HG03432 (cell line): ENCODE data around the gene SLMAP.

Experiments
- ATAC-seq: cut with Tn5 transposase; IDR thresholded peaks from one replicate; pipeline ENCODE4 v1.9.1; 2021; ENCODE audit warnings: mild to moderate bottlenecking, moderate library complexity; ENCODE audit not compliant: unreplicated experiment

SLMAP gene

DNA sequence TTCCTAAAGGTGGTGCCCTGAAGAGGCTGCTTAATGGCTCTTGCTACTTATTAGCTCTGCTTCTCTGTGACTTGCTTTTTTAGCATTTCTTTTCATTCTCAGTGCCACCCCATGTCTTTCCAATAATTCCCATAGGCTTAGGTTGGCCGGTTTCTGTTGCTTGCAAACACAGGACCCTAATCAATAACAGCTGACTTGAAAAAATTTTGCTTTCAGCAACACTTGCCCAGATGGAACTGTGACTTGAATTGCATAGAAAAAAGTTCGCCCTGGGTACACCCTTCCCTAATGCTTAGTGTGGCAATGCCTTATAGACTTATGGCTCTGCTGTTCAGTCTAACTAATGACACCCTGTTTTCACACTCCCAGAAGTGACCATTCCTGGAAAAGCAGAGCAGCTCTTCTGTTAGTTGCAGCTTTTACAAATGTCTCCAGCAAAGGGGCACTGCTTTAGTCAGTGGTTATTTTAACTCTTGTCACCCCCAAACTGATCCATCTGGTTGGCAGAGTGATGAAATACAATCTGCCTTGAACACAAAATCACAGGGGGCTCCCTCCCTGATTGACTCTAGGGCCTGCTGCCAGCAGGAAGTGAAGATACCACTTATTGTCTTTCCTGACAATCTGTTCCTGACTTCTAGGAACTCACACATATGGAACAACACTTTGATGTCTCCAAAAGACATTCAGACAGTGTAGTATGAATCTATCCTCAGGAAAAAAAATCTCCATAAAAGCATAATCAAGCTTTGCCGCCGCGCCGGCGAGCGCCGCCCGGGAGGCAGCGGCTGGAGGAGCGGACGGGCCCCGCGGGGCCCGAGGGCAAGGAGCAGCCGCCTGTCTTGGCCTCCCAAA lies 9.7 kb upstream of the SLMAP start:
- no peak for ATAC-seq

DNA sequence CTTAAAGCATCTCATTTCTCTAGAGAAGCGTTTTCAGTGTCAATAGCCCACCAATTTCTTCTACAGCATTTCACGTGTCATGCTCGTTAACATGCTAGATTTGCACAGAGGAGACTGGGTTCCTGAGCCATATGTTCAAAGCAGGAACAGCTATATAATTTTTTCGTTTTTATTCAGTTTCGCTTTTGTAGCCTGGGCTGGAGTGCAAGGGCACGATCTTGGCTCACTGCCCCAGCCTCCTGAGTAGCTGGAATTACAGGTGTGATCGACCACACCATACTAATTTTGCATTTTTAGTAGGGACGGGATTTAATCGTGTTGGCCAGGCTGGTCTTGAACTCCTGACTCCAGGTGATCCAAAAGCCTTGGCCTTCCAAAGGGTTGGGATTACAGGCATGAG lies 6.6 kb upstream of the SLMAP start:
- no peak for ATAC-seq

DNA sequence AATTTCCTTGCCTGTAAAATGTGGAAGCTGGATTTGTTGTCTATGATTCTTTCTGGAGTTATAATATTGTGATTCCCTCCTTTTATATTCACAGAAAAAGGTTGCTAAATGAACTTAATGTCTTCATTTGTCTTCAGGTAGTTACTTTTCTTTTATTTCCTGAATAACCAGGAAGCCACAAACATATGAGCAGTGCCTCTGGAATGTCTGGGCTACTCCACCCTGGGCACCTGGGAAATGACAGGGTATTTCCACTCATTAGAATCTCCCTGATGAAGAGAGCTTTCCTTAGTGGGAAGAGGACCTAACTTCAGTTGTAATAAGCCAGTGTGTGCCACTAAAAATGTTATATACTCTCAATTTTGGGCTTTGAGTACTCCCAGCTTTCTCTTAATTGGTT lies 3.8 kb upstream of the SLMAP start:
- ATAC-seq, result no peak

DNA sequence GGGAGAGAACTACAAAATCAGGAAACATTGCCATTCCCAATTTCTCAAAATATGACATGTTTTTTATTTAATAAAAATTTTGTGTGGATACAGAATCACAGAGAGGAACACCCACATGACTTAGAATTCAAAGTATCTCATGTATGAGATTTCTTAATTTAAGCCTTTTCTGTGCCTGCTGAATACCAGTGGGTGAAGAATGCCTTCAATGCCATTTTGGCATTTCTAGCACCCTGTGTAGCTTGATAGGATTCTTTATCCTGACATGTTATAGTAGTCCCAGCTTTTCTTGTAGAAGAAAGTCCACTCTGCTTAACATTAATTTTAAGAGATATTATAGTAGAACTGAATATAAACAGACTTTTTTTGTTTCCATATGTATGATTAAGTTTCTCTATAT lies 3.1 kb upstream of the SLMAP start:
- ATAC-seq, result no peak

DNA sequence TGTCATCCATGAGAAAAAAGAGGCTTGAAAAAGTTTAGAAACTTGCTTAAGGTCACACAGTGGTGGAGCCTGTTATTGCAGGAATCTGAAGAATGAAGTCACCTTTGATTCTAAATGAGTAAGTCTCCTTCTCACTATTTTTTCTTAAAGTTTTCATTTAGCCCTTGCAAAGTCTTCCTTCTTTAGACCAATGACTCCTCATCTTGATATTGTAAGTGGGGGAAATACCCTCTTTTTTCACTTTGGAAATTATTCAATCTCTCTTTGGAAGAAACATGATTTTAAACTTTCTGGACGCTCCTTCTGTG lies 787 bp upstream of the SLMAP start:
- ATAC-seq, result no peak

DNA sequence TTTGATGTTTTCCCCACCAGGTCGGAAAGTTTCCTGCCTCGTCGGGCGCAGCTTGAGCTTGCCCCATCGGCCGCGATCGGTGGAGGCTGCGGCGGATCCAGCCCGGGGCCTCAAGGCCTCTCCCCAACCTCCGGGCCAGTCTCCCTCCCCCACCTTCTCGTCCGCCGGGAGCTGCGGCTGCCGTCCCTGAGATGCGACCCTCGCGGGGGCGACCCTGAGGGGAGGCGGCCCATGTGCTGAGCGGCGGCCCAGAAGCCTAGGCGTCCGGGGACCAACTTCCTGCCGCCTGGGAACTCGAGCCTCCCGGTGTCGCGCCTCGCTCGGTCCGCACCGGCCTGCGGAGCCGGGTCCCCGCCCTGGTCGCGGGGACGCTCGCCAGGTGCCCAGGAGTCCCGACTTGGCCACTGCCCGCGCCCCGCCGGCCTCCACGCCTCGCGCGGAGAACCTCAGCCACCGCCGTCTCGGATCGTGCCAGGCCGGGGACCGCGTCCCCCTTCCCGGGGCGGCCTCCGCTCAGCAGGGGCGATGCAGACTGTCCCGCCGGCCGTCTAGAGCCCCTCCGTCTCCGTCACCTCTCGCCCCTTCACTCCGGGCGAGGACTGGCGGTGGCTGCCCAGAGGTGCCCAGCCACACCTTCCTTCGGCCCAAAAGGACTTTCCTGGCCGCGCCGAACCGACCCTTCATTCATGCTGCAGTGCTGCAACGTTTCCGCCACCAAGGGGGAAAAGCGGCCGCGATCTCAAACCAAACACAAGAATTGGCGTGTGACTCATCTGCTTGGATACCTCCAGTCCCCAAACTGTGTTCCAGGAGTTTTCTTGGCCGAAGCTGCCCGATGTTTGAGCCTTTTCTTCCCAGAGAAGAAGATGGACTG lies 656 bp downstream of the SLMAP start:
- ATAC-seq, result peak; percentile 27

DNA sequence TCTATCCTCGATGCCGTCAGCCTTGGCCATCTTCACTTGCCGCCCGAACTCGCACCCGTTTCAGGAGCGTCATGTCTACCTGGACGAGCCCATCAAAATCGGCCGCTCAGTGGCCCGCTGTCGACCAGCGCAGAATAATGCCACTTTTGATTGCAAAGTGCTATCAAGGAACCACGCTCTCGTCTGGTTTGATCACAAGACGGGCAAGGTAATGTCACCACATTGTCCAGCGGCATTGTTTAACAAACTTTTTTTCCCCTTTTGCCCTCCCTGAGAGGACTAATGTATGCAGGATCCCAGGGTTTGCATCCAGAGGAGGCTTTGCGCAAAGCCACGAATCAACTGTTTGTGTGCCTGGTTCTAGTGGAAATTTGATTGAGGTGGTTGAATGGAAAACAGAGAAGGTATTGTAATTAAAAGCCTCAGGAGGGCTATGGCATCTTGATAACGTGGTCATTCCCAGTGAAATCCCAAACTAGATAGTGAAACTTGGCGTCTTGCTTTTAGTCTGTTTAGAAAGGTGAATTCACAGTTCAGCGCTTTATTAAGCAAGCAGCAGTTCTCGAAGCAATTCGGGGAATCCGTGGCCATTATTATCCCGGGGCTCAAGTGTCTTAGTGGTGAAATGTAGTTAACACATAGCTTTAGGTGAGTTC lies 1.7 kb downstream of the SLMAP start:
- no peak for ATAC-seq

DNA sequence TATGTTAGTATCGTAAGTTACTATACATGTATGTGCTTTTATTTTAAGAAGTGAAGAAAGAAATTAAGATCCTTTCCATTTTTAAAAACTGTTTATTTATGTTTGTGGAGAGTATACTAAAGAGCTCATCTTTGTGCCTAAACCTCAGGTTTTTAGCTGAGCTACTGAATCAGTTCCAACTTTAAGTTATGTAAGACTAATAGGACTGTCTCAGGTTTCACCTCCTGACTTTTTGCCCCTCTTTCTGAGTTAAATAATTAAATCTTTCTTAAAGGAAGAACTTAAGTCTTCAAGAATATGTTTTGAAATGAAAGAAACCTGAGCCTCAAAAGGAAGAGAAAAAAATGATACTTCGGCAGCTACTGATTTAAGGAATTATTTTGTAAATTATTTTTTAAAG lies 2.6 kb downstream of the SLMAP start:
- ATAC-seq, result no peak

DNA sequence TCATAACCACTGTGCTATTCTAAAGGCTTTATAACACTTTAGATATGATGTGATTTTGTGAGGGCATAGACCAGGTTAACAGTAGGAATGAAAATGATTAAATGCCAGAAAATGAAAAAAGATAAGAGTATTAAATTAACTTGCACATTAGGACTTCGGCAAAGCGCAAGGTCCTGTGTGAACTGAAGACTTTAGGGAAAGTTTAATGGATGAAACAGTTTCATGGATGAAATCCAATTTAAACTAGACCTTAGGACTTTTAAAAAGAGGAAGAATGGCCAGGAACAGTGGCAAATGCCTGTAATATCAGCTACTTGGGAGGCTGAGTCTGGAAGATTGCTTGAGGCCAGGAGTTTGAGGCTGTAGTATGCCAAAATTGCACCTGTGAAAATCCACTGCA lies 8.7 kb downstream of the SLMAP start:
- no peak for ATAC-seq

DNA sequence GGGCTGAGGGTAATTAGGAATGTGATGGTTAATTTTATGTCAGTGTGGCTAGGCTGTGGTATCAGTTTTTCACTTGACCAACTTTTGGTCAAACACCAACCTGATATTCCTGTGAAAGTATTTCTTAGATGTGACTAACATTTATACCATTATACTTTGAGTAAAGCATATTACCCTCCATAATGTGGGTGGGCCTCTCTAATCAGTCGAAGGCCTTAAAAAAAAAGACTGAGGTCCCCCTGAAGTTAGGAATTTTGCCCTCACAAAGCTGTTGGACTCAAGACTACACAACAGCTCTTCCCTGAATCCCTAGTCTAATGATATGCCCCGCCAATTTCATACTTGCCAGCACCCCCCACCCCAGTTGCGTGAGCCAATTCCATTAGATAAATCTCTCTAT lies 12.5 kb downstream of the SLMAP start:
- ATAC-seq, result no peak

DNA sequence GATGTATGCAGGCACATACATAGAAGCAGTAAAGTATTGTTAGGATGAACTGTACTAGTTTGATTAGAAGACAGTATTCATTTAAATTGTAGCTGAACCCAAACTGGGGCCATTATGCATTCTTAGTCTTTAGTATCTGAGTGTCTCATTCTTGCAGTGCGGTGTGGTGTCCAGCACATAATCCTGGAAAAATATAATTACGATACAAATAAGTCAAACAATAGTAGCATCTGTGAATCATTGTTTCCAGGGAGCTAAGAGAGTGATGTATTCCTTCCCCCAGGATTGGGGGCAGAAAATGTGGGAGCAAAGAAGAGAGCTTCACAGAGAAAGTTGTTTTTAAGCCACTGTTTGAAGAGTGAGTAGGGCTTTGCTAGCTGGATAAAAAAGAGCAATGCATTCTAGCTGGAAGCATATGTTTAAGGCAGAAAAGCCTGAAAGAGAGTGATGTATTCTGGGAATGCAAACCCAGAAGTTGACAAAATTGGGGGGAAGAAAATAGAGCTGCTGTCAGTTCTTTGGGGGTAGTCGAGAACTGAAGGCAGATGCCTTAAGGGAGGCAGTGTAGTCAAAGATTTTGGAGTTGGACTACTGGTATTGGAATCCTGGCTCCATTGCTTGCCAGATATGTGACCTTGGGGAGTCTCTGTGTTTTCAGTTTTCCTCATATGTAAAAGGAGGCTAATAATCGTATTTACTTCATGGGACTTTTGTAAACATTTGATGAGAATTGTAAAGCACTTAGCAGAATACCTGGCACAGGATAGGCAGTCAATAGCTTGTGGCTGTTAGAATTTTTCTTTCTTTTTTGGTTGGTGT lies 14.1 kb downstream of the SLMAP start:
- no peak for ATAC-seq

DNA sequence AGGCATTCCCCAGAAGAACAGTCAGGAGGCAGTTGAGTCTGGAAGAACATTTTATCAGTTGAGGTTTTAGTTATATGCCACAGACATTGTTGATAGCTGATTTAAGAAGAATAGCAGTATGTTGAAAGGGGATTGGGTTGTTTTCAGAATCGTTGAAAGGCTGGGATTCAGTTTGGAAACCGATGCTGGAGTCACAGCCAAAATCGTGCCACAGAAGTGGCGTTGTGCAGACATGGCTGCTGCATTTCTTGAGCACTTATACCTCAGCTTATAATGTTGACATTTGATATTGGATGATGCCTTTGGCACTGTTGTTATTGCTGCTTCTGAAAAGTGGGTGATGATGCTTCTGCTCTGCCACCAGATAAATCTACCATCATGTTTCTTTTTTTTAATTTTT lies 16.1 kb downstream of the SLMAP start:
- ATAC-seq, result no peak

DNA sequence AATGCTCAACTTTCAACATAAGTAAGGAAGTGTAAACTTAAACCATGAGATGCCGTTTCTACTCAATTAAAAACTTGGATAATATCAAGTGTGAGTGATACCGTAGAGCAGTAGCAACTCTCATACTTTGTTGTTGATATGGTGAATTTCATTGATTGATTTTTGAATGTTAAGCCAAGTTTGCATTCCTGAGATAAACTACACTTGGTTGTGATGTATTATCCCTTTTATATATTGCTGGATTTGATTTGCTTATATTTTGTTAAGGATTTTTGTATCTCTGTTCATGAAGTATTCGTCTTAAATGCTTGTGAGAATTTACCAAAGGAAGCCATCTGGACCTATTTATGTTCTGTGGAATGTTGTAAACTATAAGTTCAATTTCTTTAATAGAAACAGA lies 21.7 kb downstream of the SLMAP start:
- ATAC-seq, result no peak

DNA sequence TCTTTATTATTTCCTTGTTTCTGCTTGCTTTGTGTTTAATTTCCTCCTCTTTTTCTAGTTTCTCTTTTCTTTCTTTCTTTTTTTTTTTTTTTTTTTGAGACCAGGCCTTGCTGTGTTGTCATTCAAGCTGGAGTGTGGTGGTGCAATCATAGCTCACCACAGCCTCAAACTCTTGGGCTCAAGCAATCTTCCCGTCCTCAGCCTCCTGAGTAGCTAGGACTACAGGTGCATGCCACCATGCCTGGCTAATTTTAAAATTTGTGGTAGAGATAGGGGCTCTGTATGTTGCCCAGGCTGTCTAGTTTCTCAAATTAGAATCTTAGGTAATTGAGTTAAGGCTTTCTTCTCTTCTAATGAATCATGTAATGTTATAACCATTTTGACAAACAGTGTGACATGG lies 22.4 kb downstream of the SLMAP start:
- no peak for ATAC-seq

DNA sequence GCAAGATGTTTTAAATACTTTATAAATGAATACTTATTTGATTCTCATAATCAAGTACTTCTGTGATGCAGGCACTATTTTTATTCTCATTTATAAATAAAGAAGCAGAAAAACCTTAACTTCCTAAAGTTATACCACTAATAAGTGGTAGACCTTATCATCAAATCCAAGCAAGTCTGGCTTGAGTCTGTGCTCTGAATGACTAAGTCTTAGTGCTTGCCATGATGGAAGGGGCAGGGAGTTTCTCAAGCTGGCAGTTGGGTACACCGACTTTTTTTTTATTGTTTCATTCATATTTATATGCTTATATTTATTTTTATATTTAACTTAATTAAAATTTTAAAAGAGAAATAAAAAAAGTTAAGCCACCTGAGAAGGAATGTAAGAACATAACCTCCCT lies 23.6 kb downstream of the SLMAP start:
- no peak for ATAC-seq

DNA sequence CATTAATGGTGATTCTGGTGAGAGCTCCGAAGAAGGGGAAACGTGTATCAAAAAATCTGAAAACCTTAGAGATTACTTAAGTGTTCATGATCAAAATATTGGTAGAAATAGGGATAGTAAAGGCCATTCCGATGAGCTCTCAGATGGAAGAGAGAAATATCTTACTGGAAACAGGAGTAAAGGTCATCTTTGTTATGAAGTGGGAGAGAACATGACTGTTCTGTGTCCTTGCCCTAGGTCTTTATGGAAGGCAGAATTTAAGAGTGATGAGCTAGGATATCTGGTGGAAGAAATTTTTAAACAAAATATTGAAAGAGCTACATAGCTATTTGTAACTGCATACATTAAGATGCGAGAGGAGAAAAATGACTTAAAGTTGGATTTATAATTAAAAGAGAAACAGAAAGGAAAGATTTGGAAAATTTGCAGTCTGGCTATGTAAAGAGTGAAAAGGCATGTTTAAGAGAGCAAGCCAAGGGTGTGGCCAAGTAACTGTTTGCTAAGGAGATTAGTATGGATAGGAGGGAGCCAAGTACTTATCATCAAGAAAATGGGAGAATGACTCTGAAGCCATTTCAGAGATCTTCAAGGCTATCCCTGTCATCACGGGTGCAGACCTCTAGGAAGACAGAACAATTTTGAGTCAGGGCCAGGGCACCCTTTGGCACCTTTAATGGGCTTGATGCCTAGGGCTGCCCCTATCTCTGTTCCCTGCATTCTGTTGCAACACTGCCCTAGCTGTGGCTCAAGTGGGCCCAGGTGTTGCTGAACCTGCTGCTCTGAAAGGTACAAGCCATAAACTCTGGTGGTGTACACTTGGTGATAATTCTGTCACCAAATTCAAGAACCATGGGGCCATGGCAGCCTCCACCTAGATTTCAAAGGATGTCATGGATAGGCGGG lies 27.3 kb downstream of the SLMAP start:
- ATAC-seq, result no peak

DNA sequence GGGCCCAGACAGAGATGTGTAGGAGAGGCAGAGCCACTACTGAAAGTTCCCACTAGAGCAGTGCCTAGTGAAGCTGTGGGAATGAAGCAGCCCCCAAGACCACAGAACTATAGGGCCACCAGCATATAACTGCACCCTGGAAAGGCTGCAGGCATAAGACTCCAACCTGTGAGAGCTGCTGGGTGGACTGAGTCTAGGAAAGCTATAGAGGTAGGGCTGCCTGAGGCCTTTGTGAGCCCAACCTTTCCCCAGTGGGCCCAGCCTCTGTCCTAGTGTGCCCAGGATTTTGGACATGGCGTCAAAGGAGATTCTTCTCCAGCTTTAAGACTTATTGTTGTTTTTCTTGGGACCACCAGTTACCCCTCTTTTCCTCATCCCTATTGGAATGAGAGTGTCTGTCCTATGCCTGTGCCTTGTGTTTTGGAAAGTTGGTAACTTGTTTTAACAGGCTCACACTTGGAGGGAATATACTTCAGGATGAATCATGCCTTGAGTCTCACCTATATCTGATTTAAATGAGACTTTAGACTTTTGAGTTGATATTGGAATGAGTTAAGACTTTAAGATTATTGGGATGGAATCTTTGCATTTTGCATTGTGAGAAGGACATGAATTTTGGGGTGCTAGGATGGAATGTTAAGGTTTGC lies 28.1 kb downstream of the SLMAP start:
- ATAC-seq, result no peak

DNA sequence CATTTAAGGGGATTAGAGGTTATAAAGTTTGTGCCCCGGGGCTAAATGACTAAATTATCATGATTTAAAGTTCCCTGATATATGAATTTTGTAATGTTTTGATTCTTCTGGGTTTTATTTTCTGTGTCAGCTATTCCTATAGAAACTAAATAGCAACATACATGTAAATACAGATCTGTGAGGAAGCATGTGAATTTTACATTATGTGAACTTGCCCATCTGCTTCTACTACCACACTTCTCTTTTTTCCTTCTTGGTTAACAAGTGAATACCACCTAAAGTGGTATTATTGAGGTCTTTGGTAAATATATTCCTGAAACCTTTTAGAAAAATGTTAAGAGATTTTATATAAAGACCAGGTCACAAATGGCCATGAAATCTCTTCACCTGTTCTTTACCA lies 29.3 kb downstream of the SLMAP start:
- no peak for ATAC-seq

DNA sequence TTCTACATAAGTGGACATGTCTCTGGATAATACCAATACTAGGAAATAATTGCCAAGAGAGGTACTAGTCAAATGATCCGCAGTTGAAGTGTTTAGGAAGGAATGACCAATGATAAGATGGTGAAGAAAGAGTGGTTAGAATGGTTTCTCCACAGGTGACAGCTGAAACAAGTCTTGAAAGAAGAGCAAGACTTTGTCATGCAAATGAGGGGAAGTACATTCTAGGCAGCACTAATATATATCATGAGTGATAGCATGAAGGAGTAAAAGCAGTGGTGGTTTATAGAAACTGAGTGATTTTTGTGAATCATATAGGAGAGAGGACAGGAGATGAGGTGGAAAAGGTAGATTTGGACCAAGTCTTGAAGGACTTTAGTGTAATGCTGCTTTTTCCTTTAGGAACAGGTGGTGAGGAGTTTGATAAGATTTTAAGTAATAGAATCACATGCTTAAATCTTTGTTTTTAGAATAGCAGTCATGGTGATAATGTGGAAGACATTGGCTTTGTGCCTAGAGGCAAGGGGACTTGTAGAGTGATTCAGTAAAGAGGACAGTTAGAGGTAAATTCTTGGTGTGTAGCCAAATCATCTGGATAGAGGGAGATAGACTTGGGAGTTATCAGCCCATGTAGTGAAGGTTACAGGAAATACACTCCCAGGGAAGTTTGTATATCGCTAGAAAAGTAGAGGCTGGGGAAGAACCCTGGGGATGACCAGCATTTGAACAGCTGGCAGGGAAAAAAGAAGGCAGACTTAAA lies 31.9 kb downstream of the SLMAP start:
- ATAC-seq, result peak; percentile 98
